Glomerular visceral epithelial cell (primary cell): ENCODE results near the gene ARL4D.
"Not testable (repeated sequence)": the region's sequence is repeated elsewhere in the genome, so short reads cannot be mapped to it uniquely, and the experiment has no call there.

Source experiments
- DNase-seq: peaks from one replicate; pipeline ENCODE4 v3.0.0-alpha.2; 2016; ENCODE audit errors: extremely low spot score

Gene ARL4D

DNA sequence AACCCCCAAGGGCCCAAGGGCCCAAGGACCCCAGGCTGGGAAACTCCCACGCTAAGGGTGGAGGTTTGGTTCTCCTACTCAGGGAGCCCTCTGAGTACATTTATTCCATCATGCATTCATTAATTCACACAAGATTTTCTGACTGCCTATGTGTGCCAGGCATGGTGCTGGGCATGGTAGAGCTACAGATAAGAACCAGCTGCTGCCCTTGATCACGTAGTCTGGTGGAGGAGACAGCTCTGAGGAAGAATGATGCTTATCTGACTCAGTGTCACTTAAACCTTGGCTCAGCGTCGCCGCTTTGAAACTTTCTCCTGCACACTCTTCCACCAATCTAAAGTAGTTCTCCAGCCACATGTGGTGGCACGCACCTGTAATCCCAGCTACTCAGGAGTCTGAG, 3.6 kb upstream of the ARL4D start:
- no peak for DNase-seq

GRCh38 chr17:43396491-43397060, 2.2 kb upstream of the ARL4D start:
- no peak for DNase-seq

DNA sequence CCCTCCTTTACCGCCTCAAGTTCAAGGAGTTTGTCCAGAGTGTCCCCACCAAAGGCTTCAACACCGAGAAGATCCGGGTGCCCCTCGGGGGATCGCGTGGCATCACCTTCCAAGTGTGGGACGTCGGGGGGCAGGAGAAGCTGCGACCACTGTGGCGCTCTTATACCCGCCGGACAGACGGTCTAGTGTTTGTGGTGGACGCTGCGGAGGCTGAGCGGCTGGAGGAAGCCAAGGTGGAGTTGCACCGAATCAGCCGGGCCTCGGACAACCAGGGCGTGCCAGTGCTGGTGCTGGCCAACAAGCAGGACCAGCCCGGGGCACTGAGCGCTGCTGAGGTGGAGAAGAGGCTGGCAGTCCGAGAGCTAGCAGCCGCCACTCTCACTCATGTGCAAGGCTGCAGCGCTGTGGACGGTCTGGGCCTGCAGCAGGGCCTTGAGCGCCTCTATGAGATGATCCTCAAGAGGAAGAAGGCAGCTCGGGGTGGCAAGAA, 1.1 kb downstream of the ARL4D start:
- no peak for DNase-seq

GRCh38 chr17:43400943-43401717, 2.3 kb downstream of the ARL4D start:
- peak; percentile 91 for DNase-seq

DNA sequence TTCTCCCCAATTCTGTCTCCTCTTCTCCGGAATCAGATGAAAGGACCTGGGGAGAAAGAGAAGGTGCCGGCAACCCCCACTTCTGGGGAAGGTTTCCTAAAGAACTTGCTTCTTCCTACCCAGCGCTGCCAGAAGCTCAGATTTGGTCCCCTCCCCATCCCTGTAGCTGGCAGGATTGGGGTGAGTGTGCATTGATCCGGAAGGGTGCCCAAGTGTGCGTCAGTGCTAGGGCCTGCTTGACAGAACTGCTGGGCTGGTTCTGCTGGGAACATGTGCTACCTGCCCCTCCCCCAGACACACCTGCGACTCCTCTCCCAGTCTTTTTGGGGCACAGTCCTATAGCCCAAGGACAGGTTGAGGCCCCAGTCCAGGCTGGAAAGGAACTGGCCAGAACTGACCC, 3.3 kb downstream of the ARL4D start:
- DNase-seq = peak; percentile 82

GRCh38 chr17:43402567-43402966, 3.8 kb downstream of the ARL4D start:
- no peak for DNase-seq

DNA sequence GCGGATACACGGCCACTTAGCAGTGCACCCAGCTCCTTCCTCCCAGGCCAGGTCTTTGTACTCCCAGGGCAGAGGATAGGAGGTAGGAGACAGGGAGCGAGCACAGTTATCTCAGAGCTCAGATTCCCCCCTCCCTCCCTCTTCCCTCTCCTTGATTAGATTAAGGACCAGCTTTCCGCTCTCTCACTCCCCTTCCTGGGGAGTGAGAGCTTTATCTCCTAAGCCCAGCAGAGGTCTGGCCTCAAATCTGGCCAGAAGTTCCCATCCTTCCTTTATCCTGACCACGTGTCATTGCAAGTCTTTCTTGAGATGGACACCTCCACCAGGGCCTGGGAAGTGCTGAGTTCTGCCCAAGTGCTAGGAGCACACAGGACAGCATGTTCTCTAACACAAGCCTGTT, 5.1 kb downstream of the ARL4D start:
- DNase-seq = no peak

DNA sequence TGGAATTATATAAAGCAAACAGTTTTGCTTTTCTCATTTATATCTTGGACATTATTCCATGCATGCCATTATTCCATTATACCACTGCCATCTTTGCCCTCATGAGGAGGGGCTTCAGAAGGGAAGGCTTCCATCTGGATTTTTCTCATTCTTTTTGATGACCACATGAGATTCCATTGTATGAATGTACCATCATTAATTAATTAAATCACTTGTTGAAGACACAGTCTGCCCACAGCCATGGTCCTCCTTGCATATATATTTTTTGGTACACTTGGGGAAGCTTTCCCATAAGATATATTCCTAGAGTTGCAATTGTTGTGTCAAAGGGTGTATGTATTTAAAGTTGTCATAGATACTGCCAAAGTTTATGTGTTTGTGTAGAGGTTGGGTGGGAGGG, 7.1 kb downstream of the ARL4D start:
- no peak for DNase-seq

DNA sequence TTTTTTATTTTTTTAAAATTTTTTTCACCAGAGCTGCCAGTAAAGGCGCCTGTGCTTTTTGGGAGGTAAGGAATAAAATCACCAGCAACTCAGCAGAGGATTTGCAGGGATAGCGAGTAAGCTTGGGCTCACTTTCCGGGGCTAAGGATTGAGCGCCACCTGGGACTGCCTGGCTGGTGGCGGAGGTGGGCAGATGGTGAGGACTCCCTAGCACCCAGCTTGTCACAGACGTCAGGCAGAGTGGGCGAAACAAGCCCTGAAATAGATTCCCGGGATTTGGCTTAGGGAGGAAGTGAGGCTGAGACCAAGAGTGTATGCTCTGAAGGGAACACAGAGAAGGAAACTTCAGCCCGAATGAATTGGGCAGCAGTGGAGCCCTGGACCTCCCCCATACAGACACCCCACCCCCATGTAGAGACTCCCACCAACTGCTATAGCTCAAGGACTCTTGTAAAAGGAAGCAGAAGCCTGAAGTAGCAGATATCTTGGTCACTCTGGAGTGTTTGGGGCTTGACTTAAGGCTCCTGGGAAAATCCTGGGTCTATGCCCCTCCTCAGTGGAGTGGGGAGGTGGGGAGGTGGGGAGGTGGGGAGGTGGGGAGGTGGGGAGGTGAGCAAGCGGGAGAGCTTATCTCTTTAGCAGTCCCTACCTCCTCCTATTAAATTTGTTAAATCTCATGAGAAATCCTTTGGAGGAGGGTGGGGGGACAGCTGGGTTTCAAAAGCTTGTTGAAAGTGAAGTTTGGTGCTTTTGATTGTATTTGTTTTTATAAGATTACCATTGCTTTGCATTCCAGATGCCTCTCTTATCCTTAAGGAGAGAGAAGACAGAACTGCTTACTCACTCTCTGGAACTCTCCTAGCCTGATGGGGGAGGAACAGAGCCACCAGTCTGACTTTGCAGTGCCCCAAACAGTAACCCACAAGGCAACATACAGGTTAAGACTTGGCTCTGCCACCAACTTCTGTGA, 8.2 kb downstream of the ARL4D start:
- DNase-seq = no peak

GRCh38 chr17:43409131-43409530, 10.3 kb downstream of the ARL4D start:
- no peak for DNase-seq

- no peak for DNase-seq
Measured at GRCh38 chr17:43410557-43411368, 12.0 kb downstream of the ARL4D start.

- no peak for DNase-seq
Measured at GRCh38 chr17:43411369-43411677, 12.5 kb downstream of the ARL4D start.

DNA sequence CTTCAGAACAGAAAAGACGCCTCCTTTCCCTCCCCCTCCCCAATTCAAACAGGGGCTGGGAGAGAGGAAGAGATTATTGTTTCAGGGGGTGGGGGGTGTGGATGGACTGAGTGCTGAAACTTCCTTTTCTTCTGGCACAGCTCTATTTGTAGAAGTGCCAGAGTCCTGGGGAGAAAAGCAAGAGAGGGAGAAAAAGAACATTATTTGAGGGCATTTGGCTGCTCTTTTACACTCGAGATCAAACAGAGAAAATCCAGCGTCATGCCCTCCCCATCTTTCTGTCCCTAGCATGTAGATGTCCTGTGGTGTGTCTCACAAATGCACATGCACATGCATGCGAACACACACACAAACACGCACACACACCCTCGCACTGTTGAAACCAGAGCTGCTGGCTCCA, 13.0 kb downstream of the ARL4D start:
- no peak for DNase-seq

DNA sequence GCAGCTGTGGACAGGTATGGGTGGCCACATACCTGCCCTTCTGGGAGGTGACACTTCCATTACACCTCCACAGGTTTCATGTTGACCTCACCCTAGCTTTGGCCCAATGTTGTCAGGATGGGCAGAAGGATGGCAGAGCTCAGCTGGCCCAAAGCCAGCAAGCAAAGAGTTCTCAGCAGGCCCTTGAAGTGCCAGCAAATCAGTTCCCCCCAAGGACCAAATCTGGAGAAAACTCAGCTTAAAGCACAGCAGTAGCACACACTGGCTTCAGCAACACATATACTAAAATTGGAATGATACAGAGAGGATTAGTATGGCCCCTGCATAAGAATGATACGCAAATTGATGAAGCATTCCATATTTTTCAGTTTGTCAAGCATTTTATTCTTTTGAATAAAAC, 13.4 kb downstream of the ARL4D start:
- DNase-seq = no peak

DNA sequence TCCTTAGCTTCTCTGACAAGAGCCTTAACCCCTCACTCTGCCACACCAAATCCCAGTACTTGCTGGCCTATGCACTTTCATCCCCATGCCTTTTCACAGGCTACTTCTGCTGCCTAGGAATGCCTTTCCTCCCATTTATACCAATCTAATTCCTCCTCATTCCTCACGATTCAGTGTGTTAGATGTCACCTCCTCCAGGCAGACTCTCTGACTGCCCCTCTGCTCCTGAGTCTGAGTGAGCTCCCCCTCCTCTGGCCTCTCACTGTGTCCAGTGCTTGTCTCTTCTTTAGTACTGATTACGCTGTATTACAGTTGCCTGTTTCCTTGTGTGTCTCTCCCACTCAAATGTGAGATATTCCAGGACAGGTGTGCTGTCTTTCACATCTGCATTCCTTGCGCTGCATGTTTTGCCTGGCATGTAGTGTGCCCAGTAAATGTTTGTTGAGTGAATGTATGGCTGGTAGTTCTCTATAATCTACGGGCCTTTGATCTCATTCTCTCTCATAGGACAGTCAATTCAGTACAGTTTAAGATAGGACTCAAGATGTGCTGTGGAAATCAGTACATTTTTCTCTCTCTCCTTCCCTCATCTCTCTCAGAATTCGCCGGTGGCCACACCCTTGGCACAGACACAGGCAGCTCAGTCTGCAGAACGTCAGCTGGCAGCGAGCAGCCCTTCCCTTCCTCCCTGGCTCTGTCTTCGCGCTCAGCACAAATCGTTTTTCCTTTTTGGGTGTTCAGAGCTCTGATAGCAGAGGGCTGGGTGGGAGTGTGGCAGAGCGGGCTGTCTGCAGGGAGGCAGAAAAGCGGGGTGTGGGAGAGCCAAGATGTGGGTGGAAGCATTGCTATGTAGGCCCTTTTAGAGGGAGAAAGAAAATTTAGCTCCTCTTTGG, 18.5 kb downstream of the ARL4D start:
- no peak for DNase-seq

GRCh38 chr17:43418441-43419374, 19.9 kb downstream of the ARL4D start:
- peak; percentile 84 for DNase-seq

GRCh38 chr17:43419375-43419882, 20.6 kb downstream of the ARL4D start:
- DNase-seq = not testable (repeated sequence)

GRCh38 chr17:43423777-43424455, 25.1 kb downstream of the ARL4D start:
- DNase-seq = no peak
